Heart right ventricle (tissue), 16 donors: ENCODE results near the gene TSPAN18. TPM values are rescaled to one million over a fixed set of nuclear protein-coding genes. Genes with fewer than 3 reads are reported as not detected.
A peak's percentile ranks its signal among the peaks of the same experiment; 100 is the strongest.

ENCODE experiments used
- ATAC-seq, 8 donors: fragments of 200-7000 bp; cut with Tn5 transposase; one replicate each; pipeline ENCODE4 v1.9.1; 2020; ENCODE audit warnings: mild to moderate bottlenecking in 8 of 8, moderate library complexity in 8 of 8, moderate number of reproducible peaks in 1 of 8
- DNase-seq, 2 donors: peaks; one replicate each; pipeline ENCODE4 v3.0.0-alpha.2; 2020
- H3K27ac ChIP-seq, 10 donors: fragments of 200-600 bp; sonication (generic) in 2 of 10; one replicate each; pipeline versions ENCODE4 v1.5.0 to v1.8.0; 2020 to 2022; ENCODE audit warnings: mild to moderate bottlenecking in 3 of 10
- H3K27me3 ChIP-seq, 7 donors: fragments of 200-600 bp; one replicate each; pipeline ENCODE4 v1.8.0; 2021 to 2022; ENCODE audit warnings: mild to moderate bottlenecking in 2 of 7
- H3K36me3 ChIP-seq, 9 donors: fragments of 200-600 bp; sonication (generic) in 1 of 9; one replicate each; pipeline versions ENCODE4 v1.5.0 to v1.8.0; 2020 to 2022; ENCODE audit warnings: mild to moderate bottlenecking in 2 of 9
- H3K4me1 ChIP-seq, 9 donors: fragments of 200-600 bp; sonication (generic) in 1 of 9; one replicate each; pipeline versions ENCODE4 v1.5.0 to v1.8.0; 2020 to 2022; ENCODE audit warnings: mild to moderate bottlenecking in 4 of 9
- H3K4me3 ChIP-seq, 10 donors: fragments of 200-600 bp; sonication (generic) in 2 of 10; one replicate each; pipeline versions ENCODE4 v1.5.0 to v1.8.0; 2020 to 2022; ENCODE audit warnings: mild to moderate bottlenecking in 7 of 10, moderate library complexity in 2 of 10
- H3K9me3 ChIP-seq, 11 donors: fragments of 200-600 bp in 10 of 11; sonication (generic) in 2 of 11; one replicate each; pipeline versions ENCODE4 v1.5.0 to v1.8.0; 2013 to 2022; ENCODE audit warnings: mild to moderate bottlenecking in 2 of 11, control low read depth in 1 of 11, moderate library complexity in 1 of 11
- WGBS, 2 donors: extraction: QIAGEN DNeasy Blood & Tissue Kit; methylation state at CpG; one replicate each; pipeline ENCODE4 v1.1.7; 2013; ENCODE audit warnings: inconsistent platforms in 1 of 2; 5-methylcytosine and 5-hydroxymethylcytosine counted together
- intact Hi-C, 10 donors: fragments of 100-400 bp; cut with DNase I; formaldehyde crosslinking; loops; one replicate each; pipeline versions ENCODE4 v1.11.1 to v1.14.2; 2022
- polyA plus RNA-seq, 2 donors: library from polyadenylated mRNA; stranded (reverse); fragments of 200-250 nt; gene quantifications; one replicate each; pipeline ENCODE4 v1.2.3, GENCODE V29; 2013
- total RNA-seq, 10 donors: library from RNA; stranded (reverse); fragmentation: NEBNext Ultra II Directional in 3 of 10; extraction: Animal tissue kit (Norgen Biotek cat#: 25700) in 3 of 10; gene quantifications; one replicate each; pipeline versions ENCODE4 v1.2.1 to v1.2.4, GENCODE V29; 2021 to 2023
- TF ChIP-seq, protein P1 (sequence below), 9 donors: fragments of 200-600 bp; sonication (generic) in 2 of 9; IDR thresholded peaks; one replicate each; pipeline versions ENCODE4 v1.5.0 to v1.8.0; 2021 to 2022; ENCODE audit warnings: antibody characterized with exemption in 9 of 9, mild to moderate bottlenecking in 5 of 9, moderate library complexity in 1 of 9
- donor health status: Arrhythmogenic right ventricular cardiomyopathy.
- donor health status: ischemic (EF 13 %, LVEDD 7.1; RV severe dilation, severe dysfunction).
- donor health status: healthy with polysubstance abuse.
- donor health status: DM: no; HTN: yes; CAD: no.
- donor health status: DM: no; HTN: no; CAD: no.
- donor health status: ischemic (EF 25% LVEDD 6.9; RV normal size, moderate dysfunction).
- donor health status: ischemic (EF 25% LVEDD 5.7; RV mildly dilated, moderate dysfunction).
- donor health status: healthy.
- donor health status: DM: yes; HTN: yes; CAD: no.
- donor health status: Ischemic cardiomyopathy.
- donor health status: ischemic (EF 35%, LVEDD 5.7; RV mildly dilated, moderate dysfunction).
- donor health status: nonischemic (EF 11% LVEDD 7.7; RV severe dilation, severe dysfunction).
- donor health status: DM: yes; HTN: yes; CAD: no.
- donor health status: PGD.
- donor health status: ischemic (EF 29% LVEDD 5.4; RV normal size, mild dysfunction).
- donor health status: nonischemic (EF 23%, LVEDD 6.1; RV moderate dilation, normal function).

Gene TSPAN18
- total and polyA plus RNA-seq, 12 donors = 37.7 to 140 (median 92.9) TPM

DNA sequence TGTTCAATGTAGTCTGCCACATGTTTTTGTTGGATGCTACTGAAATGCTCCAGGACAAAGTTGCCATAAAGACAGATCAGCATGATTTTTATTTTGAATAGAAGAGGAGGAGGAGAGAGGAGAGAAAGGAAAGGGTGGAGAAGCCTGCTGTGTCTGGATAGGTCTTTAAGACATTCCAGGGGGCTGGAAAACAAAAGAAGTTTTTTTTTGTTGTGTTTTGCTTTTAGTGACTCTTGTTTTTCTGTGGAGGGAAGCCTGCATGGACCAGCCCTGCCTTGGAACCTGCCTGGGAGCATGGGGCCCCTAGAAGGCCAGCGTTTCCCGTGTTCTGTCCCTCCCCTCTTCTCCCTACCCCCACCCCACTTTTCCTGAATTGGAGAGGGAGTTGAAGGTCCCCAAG is 2.3 kb downstream of the TSPAN18 start:
- Histone ChIP-seq H3K27me3 (peaks cover 0 to 35% (median 0%) of the 10 kb centered on the region in 7 donors), H3K27ac (peak overlapping the region; percentile 42 to 95 (median 92)), H3K4me1 (peaks cover 13 to 83% (median 73%) of the 10 kb centered on the region in 9 donors), H3K4me3 (peak overlapping the region in 6 of 10 donors; percentile 73 to 98 (median 88)), H3K36me3 (no peaks in the 10 kb centered on the region), H3K9me3 (no peaks in the 10 kb centered on the region)
- ATAC-seq (peak in 5 of 8 donors; percentile 8 to 42 (median 36)), DNase-seq (no peak)
- TF ChIP-seq, protein P1, sequence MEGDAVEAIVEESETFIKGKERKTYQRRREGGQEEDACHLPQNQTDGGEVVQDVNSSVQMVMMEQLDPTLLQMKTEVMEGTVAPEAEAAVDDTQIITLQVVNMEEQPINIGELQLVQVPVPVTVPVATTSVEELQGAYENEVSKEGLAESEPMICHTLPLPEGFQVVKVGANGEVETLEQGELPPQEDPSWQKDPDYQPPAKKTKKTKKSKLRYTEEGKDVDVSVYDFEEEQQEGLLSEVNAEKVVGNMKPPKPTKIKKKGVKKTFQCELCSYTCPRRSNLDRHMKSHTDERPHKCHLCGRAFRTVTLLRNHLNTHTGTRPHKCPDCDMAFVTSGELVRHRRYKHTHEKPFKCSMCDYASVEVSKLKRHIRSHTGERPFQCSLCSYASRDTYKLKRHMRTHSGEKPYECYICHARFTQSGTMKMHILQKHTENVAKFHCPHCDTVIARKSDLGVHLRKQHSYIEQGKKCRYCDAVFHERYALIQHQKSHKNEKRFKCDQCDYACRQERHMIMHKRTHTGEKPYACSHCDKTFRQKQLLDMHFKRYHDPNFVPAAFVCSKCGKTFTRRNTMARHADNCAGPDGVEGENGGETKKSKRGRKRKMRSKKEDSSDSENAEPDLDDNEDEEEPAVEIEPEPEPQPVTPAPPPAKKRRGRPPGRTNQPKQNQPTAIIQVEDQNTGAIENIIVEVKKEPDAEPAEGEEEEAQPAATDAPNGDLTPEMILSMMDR (IDR thresholded peaks at IDR 0.05) = no peak
- intact Hi-C loops = loop anchor here (2.0 to 10.0 kb wide), 19 partner anchors 33 to 378 kb away; partner anchors contain the start of gene CD82 (in 1 of the 10)
- 40% methylated on average over 2 of the region's 2 CpGs for WGBS, 2 donors

DNA sequence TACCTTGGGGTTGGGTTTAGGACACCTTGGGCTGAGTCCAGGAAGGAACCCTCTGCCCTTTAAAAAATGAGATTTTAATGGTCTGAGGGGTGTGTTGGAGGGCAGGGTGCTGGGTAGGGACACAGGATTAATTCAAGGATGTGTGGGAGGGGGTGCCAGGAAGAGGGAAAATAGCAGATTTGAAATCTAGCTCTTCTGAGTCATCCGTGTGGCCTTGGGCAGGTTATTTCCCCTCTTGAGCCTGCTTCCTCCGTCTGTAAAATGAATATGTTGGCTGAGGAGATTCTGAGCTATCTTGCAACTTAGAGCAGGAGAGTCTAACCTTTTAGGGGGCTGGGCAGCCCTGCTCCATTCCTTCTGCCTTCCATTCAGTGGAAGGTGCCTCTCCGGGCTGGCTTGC is 3.0 kb downstream of the TSPAN18 start:
- H3K27ac ChIP-seq = peak overlapping the region in 9 of 10 donors; percentile 56 to 95 (median 93)
- peaks cover 0 to 35% (median 0%) of the 10 kb centered on the region in 7 donors for H3K27me3 ChIP-seq
- TF ChIP-seq, protein P1 (IDR thresholded peaks at IDR 0.05) = no peak
- 57 to 61% methylated on average over 3 of the region's 3 CpGs for WGBS, 2 donors
- peak overlapping the region in 6 of 10 donors; percentile 8 to 98 (median 14) for H3K4me3 ChIP-seq
- no peaks in the 10 kb centered on the region for H3K9me3 ChIP-seq
- DNase-seq (no peak), ATAC-seq (peak in 2 of 8 donors; percentile 7 to 14)
- intact Hi-C loops = loop anchor here (2.0 to 10.0 kb wide), 19 partner anchors 33 to 378 kb away; partner anchors contain the start of gene CD82 (in 1 of the 10)
- H3K36me3 ChIP-seq = no peaks in the 10 kb centered on the region
- peaks cover 14 to 86% (median 80%) of the 10 kb centered on the region in 9 donors for H3K4me1 ChIP-seq

DNA sequence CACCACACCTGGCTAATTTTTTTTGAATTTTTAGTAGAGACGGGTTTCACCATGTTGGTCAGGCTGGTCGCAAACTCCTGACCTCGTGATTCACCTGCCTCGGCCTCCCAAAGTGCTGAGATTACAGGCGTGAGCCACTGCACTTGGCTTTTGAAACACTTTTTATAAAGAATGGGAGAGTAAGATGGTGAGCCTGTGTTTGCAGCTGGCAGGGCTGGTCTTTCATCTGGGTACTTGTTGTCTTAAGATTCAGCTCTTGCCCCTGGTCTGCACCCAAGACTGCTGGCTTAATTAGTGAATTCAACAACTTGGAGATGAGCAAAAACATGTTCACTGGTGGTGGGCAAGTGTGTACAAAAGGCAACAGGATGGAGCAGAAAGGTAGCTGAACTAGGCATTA is 4.0 kb downstream of the TSPAN18 start:
- Histone ChIP-seq H3K27me3 (peaks cover 0 to 35% (median 0%) of the 10 kb centered on the region in 7 donors), H3K4me3 (no peak overlapping the region), H3K27ac (peak overlapping the region in 7 of 10 donors; percentile 11 to 95 (median 91)), H3K9me3 (no peaks in the 10 kb centered on the region), H3K4me1 (peaks cover 18 to 87% (median 81%) of the 10 kb centered on the region in 9 donors), H3K36me3 (no peaks in the 10 kb centered on the region)
- TF ChIP-seq, protein P1 (IDR thresholded peaks at IDR 0.05) = no peak
- WGBS, 2 donors = 81 to 84% methylated on average over 5 of the region's 5 CpGs
- intact Hi-C loops = no loop called here
- DNase-seq (no peak), ATAC-seq (no peak)

DNA sequence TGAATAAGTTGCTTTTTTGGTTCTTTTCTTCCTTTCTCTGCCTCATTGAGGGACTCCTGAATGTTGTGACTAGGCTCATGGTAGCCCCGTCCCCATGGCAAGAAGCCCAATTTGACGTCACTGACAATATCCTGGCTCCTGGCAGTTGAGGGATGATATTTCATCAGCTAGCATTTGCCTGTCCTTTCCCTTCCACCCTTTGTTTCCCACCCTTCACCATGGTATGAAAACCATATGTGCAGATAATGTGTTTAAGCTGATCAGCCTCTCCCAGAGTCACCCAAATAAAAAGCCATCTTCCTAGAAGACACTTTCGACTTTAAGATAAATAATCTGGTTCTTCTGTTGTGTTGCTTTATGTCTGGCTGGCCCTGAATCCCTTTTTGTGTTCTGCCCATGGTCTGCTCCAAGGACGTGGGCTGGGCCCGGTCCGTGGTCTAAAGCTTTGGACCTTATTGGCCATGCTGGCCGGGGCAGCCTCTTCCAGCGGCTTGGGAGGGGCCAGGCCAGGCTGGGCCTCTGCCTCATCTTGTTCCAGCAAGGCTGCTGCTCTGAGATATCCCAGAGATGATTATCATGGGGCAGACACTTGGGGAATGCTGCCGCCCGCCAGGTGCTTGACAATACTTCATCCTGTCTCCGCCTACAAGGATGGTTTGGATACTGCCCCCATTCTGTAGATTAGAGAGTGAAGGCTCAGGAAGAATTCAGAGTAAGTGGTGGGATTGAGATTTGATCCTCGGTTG is 5.1 kb downstream of the TSPAN18 start:
- Histone ChIP-seq H3K4me1 (peaks cover 12 to 84% (median 72%) of the 10 kb centered on the region in 9 donors), H3K27ac (peak overlapping the region in 9 of 10 donors; percentile 20 to 93 (median 57))

More for the DNA sequence above, 5.1 kb downstream of the TSPAN18 start:
- intact Hi-C loops = no loop called here
- TF ChIP-seq, protein P1 (IDR thresholded peaks at IDR 0.05) = no peak
- Histone ChIP-seq H3K36me3 (peaks cover 0 to 2% (median 0%) of the 10 kb centered on the region in 9 donors), H3K9me3 (no peaks in the 10 kb centered on the region), H3K4me3 (no peak overlapping the region), H3K27me3 (peaks cover 0 to 26% (median 0%) of the 10 kb centered on the region in 7 donors)
- 43 to 47% methylated on average over 12 of the region's 12 CpGs for WGBS, 2 donors
- no peak for DNase-seq
- no peak for ATAC-seq
